Stimulated activated CD8-positive, alpha-beta memory T cell treated with anti-CD3 and anti-CD28 coated beads, Interleukin-12 subunit alpha, Interleukin-12 subunit beta, amount 100 ng/mL, for 24 hours (primary cell): ENCODE measurements around the gene C14orf180.
"Not testable (repeated sequence)": the region's sequence is repeated elsewhere in the genome, so short reads cannot be mapped to it uniquely, and the experiment has no call there.

Source experiments
- DNase-seq: peaks from one replicate; pipeline ENCODE4 v3.0.0-alpha.2; 2020; ENCODE audit errors: extremely low read depth

C14orf180 gene

GRCh38 chr14:104611881-104612280, 32.3 kb downstream of the C14orf180 start:
- DNase-seq, result no peak

GRCh38 chr14:104614126-104614812, 34.7 kb downstream of the C14orf180 start:
- DNase-seq, result no peak

GRCh38 chr14:104624939-104625338, 45.4 kb downstream of the C14orf180 start:
- no peak for DNase-seq

GRCh38 chr14:104632781-104633180, 53.2 kb downstream of the C14orf180 start:
- no peak for DNase-seq

- no peak for DNase-seq
Observed at GRCh38 chr14:104633276-104634137, 53.9 kb downstream of the C14orf180 start.

GRCh38 chr14:104634138-104634760, 54.7 kb downstream of the C14orf180 start:
- DNase-seq, result no peak

GRCh38 chr14:104634886-104635570, 55.5 kb downstream of the C14orf180 start:
- DNase-seq, result no peak

GRCh38 chr14:104635717-104636116, 56.2 kb downstream of the C14orf180 start:
- DNase-seq, result no peak

GRCh38 chr14:104636131-104636530, 56.6 kb downstream of the C14orf180 start:
- DNase-seq, result no peak

GRCh38 chr14:104636846-104637545, 57.4 kb downstream of the C14orf180 start:
- DNase-seq, result not testable (repeated sequence)

GRCh38 chr14:104637546-104638003, 58.0 kb downstream of the C14orf180 start:
- no peak for DNase-seq

GRCh38 chr14:104638190-104638589, 58.6 kb downstream of the C14orf180 start:
- no peak for DNase-seq

- DNase-seq, result no peak
Observed at GRCh38 chr14:104638927-104639450, 59.4 kb downstream of the C14orf180 start.

- no peak for DNase-seq
Observed at GRCh38 chr14:104639471-104639870, 59.9 kb downstream of the C14orf180 start.
